ENCODE measurements around the gene KRTAP21-1. TPM values are rescaled to one million over a fixed set of nuclear protein-coding genes. Genes with fewer than 3 reads are reported as not detected.

The KRTAP21-1 gene
- total RNA-seq, 1 experiment from 2014 or later = not detected

Other genes starting within 250 kb of the KRTAP21-1 start
- gene KRTAP19-6, start 213.6 kb downstream of the KRTAP21-1 start, total RNA-seq (2014; rRNA removed; shearing (Covaris generic)) = not detected in 2 replicates
- gene KRTAP19-7, start 194.1 kb downstream of the KRTAP21-1 start, total RNA-seq (2014; rRNA removed; shearing (Covaris generic)) = not detected in 2 replicates
- gene KRTAP22-2, start 165.0 kb downstream of the KRTAP21-1 start, total RNA-seq (2014; rRNA removed; shearing (Covaris generic)) = not detected in 2 replicates
- not detected in 2 replicates for gene KRTAP6-3, start 163.0 kb downstream of the KRTAP21-1 start, total RNA-seq (2014; rRNA removed; shearing (Covaris generic))
- not detected in 2 replicates for gene KRTAP6-2, start 156.5 kb downstream of the KRTAP21-1 start, total RNA-seq (2014; rRNA removed; shearing (Covaris generic))
- not detected in 2 replicates for gene KRTAP22-1, start 154.3 kb downstream of the KRTAP21-1 start, total RNA-seq (2014; rRNA removed; shearing (Covaris generic))
- not detected in 2 replicates for gene KRTAP6-1, start 141.5 kb downstream of the KRTAP21-1 start, total RNA-seq (2014; rRNA removed; shearing (Covaris generic))
- not detected in 2 replicates for gene KRTAP20-1, start 139.0 kb downstream of the KRTAP21-1 start, total RNA-seq (2014; rRNA removed; shearing (Covaris generic))
- not detected in 2 replicates for gene KRTAP20-4, start 134.8 kb downstream of the KRTAP21-1 start, total RNA-seq (2014; rRNA removed; shearing (Covaris generic))
- not detected in 2 replicates for gene KRTAP20-2, start 120.2 kb downstream of the KRTAP21-1 start, total RNA-seq (2014; rRNA removed; shearing (Covaris generic))
- not detected in 2 replicates for gene KRTAP20-3, start 112.6 kb downstream of the KRTAP21-1 start, total RNA-seq (2014; rRNA removed; shearing (Covaris generic))
- not detected in 2 replicates for gene KRTAP21-3, start 36.7 kb downstream of the KRTAP21-1 start, total RNA-seq (2014; rRNA removed; shearing (Covaris generic))
- gene KRTAP21-2, start 8.2 kb downstream of the KRTAP21-1 start, total RNA-seq (2014; rRNA removed; shearing (Covaris generic)) = not detected in 2 replicates
- gene KRTAP8-1, start 57.8 kb upstream of the KRTAP21-1 start, total RNA-seq (2014; rRNA removed; shearing (Covaris generic)) = not detected in 2 replicates
- not detected in 2 replicates for gene KRTAP7-1, start 74.3 kb upstream of the KRTAP21-1 start, total RNA-seq (2014; rRNA removed; shearing (Covaris generic))
- gene KRTAP11-1, start 126.2 kb upstream of the KRTAP21-1 start, total RNA-seq (2014; rRNA removed; shearing (Covaris generic)) = not detected in 2 replicates